Putamen (tissue), 1 donor: ENCODE data around the gene LSM14B.
"Not testable (repeated sequence)": the region's sequence is repeated elsewhere in the genome, so short reads cannot be mapped to it uniquely, and the experiment has no call there.

Experiments
- DNase-seq: peaks from one replicate; pipeline ENCODE4 v3.0.0-alpha.2; 2016; ENCODE audit warnings: low spot score

Gene LSM14B

GRCh38 chr20:62147125-62147524, 24.9 kb downstream of the LSM14B start:
- DNase-seq = no peak

GRCh38 chr20:62147528-62147927, 25.3 kb downstream of the LSM14B start:
- no peak for DNase-seq

GRCh38 chr20:62148383-62148782, 26.1 kb downstream of the LSM14B start:
- DNase-seq = not testable (repeated sequence)

GRCh38 chr20:62148908-62149314, 26.6 kb downstream of the LSM14B start:
- no peak for DNase-seq

- DNase-seq = no peak
Observed at GRCh38 chr20:62149532-62150309, 27.4 kb downstream of the LSM14B start.

GRCh38 chr20:62150310-62150575, 28.0 kb downstream of the LSM14B start:
- no peak for DNase-seq

- DNase-seq = no peak
Observed at GRCh38 chr20:62151225-62151624, 28.9 kb downstream of the LSM14B start.

GRCh38 chr20:62151835-62152364, 29.6 kb downstream of the LSM14B start:
- no peak for DNase-seq

GRCh38 chr20:62155428-62156253, 33.4 kb downstream of the LSM14B start:
- DNase-seq = no peak

GRCh38 chr20:62156254-62156556, 33.9 kb downstream of the LSM14B start:
- no peak for DNase-seq

- no peak for DNase-seq
Observed at GRCh38 chr20:62156592-62157386, 34.5 kb downstream of the LSM14B start.

GRCh38 chr20:62157387-62158087, 35.3 kb downstream of the LSM14B start:
- no peak for DNase-seq

- no peak for DNase-seq
Observed at GRCh38 chr20:62158088-62158400, 35.8 kb downstream of the LSM14B start.

GRCh38 chr20:62158541-62158940, 36.3 kb downstream of the LSM14B start:
- no peak for DNase-seq

GRCh38 chr20:62159052-62159451, 36.8 kb downstream of the LSM14B start:
- DNase-seq = no peak

GRCh38 chr20:62159839-62160238, 37.6 kb downstream of the LSM14B start:
- DNase-seq = no peak

- no peak for DNase-seq
Observed at GRCh38 chr20:62160253-62160652, 38.0 kb downstream of the LSM14B start.

- no peak for DNase-seq
Observed at GRCh38 chr20:62160876-62161275, 38.6 kb downstream of the LSM14B start.

GRCh38 chr20:62161347-62161746, 39.1 kb downstream of the LSM14B start:
- no peak for DNase-seq

GRCh38 chr20:62162765-62163484, 40.6 kb downstream of the LSM14B start:
- no peak for DNase-seq

- no peak for DNase-seq
Observed at GRCh38 chr20:62163485-62163865, 41.2 kb downstream of the LSM14B start.
